T-cell (primary cell): ENCODE measurements around the gene SLC22A8. TPM values are rescaled to one million over a fixed set of nuclear protein-coding genes. Genes with fewer than 3 reads are reported as not detected.
"Not testable (repeated sequence)": the region's sequence is repeated elsewhere in the genome, so short reads cannot be mapped to it uniquely, and the experiment has no call there.

Source experiments
- ATAC-seq, 4 experiments: fragments of 200-7000 bp in 3 of 4; fragments of 150-1000 bp in 1 of 4; cut with Tn5 transposase; replicated peaks in 1 of 4; 1 replicate in 3 of 4; 2 replicates in 1 of 4; pipeline ENCODE4 v1.10.0; 2021; ENCODE audit warnings: moderate library complexity in 3 of 4, mild to moderate bottlenecking in 2 of 4, moderate number of reproducible peaks in 1 of 4
- CTCF ChIA-PET, 2 donors: fragments of 300-600 bp; sonication (Branson Sonifier 250); formaldehyde crosslinking; loops; one replicate each; lab custom pipeline; 2022; ENCODE audit warnings: antibody characterized with exemption in 2 of 2; lab: Charles Lee
- POLR2A ChIA-PET, 2 donors: fragments of 300-600 bp; sonication (Branson Sonifier 250); formaldehyde crosslinking; loops; one replicate each; lab custom pipeline; 2022; ENCODE audit warnings: antibody characterized with exemption in 2 of 2; lab: Charles Lee
- DNase-seq, 35 experiments: peaks; one replicate each; pipeline versions ENCODE4 v3.0.0 to v3.0.0-alpha.2; 2013 to 2023
- H3K27ac ChIP-seq: one replicate; pipeline ENCODE4 v1.5.1; 2013; ENCODE audit warnings: low read length
- H3K27me3 ChIP-seq, 2 experiments: replicated peaks in 1 of 2; 1 replicate in 1 of 2; 2 replicates in 1 of 2; pipeline versions ENCODE4 v1.6.1 to v1.7.0; 2013; ENCODE audit warnings: low read length in 1 of 2, mixed read lengths in 1 of 2; ENCODE audit not compliant: control insufficient read depth in 2 of 2, insufficient read depth in 2 of 2; ENCODE audit errors: extremely low read depth in 1 of 2
- H3K36me3 ChIP-seq, 2 donors: 1 replicate in 1 of 2; 2 replicates in 1 of 2; pipeline versions ENCODE4 v1.6.1 to v1.7.0; 2013; ENCODE audit warnings: low read length in 1 of 2; ENCODE audit not compliant: control insufficient read depth in 2 of 2, insufficient read depth in 1 of 2; ENCODE audit errors: extremely low read depth in 1 of 2
- H3K4me1 ChIP-seq, 2 experiments: 1 replicate in 1 of 2; 2 replicates in 1 of 2; pipeline versions ENCODE4 v1.6.1 to v1.7.0; 2013; ENCODE audit warnings: low read length in 2 of 2, mixed read lengths in 1 of 2; ENCODE audit not compliant: insufficient read depth in 2 of 2, control insufficient read depth in 1 of 2; ENCODE audit errors: extremely low read depth in 1 of 2
- H3K4me3 ChIP-seq, 2 donors: 1 replicate in 1 of 2; 2 replicates in 1 of 2; pipeline versions ENCODE4 v1.5.1 to v1.7.0; 2013; ENCODE audit warnings: mild to moderate bottlenecking in 2 of 2, low read length in 1 of 2, moderate library complexity in 1 of 2; ENCODE audit not compliant: control insufficient read depth in 1 of 2; ENCODE audit errors: extremely low read depth in 1 of 2
- H3K9me3 ChIP-seq: 2 replicates; pipeline ENCODE4 v1.7.0; 2013
- H3K27ac Mint-ChIP-seq, 2 donors: one replicate each; pipeline ENCODE4 v1.8.0; 2020 to 2021; ENCODE audit warnings: mild to moderate bottlenecking in 2 of 2, mixed read lengths in 2 of 2
- H3K27me3 Mint-ChIP-seq, 2 donors: one replicate each; pipeline ENCODE4 v1.8.0; 2021 to 2022; ENCODE audit warnings: mixed read lengths in 2 of 2
- H3K36me3 Mint-ChIP-seq: one replicate; pipeline ENCODE4 v1.8.0; 2021; ENCODE audit warnings: mixed read lengths
- H3K4me1 Mint-ChIP-seq, 3 donors: one replicate each; pipeline ENCODE4 v1.8.0; 2020 to 2022; ENCODE audit warnings: mixed read lengths in 3 of 3, mild to moderate bottlenecking in 1 of 3
- H3K4me3 Mint-ChIP-seq, 3 donors: one replicate each; pipeline ENCODE4 v1.8.0; 2020 to 2022; ENCODE audit warnings: mild to moderate bottlenecking in 3 of 3, mixed read lengths in 3 of 3, moderate library complexity in 3 of 3
- H3K9me3 Mint-ChIP-seq, 3 donors: one replicate each; pipeline ENCODE4 v1.8.0; 2020 to 2022; ENCODE audit warnings: mixed read lengths in 3 of 3
- WGBS: methylation state at CpG from one replicate; pipeline ENCODE4 v1.1.5; 2013; ENCODE audit warnings: missing lambda C conversion rate; ENCODE audit not compliant: insufficient coverage; 5-methylcytosine and 5-hydroxymethylcytosine counted together
- total RNA-seq, 35 experiments: library from RNA in 6 of 35; stranded (reverse) in 6 of 35; fragments of 120-200 nt in 1 of 35; gene quantifications; one replicate each; pipeline versions ENCODE4 v1.2.1 to v1.2.4 and lab custom pipeline; 2013 to 2026

Gene SLC22A8
- total RNA-seq, 5 donors from 2014 or later (not counting 1 experiment from before 2014, with no cell fraction given) = not detected

DNA sequence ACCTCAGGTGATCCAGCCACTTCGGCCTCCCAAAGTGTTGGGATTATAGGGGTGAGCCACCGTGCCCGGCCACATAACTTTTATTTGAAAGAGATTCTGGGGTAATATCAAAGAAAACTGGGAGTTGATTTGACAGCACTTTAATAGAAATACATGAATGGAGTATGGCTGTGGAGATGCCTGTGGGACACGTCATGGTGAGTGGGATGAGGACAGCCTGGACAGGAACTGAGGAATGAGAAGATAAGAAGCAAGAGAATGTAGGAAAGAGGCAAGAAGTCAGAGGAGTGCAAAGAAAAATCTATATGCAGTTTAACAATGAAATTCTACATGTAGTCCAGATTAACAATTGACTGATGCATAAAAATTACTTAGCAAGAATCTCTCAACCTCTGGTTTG lies 61.8 kb downstream of the SLC22A8 start:
- no peaks in the 10 kb centered on the region for H3K9me3 Mint-ChIP-seq
- H3K4me1 Mint-ChIP-seq = peaks cover 0 to 3% (median 2%) of the 10 kb centered on the region in 3 donors
- no peaks in the 10 kb centered on the region for H3K4me1 ChIP-seq
- H3K9me3 ChIP-seq = no peaks in the 10 kb centered on the region
- H3K4me3 ChIP-seq = no peak overlapping the region
- no peak overlapping the region for H3K27ac Mint-ChIP-seq
- WGBS = 64% methylated on average over 2 of the region's 4 CpGs
- H3K4me3 Mint-ChIP-seq = no peak overlapping the region
- no peak overlapping the region for H3K27ac ChIP-seq
- H3K27me3 Mint-ChIP-seq = peaks cover 25 to 43% of the 10 kb centered on the region in 2 donors
- H3K36me3 Mint-ChIP-seq = no peaks in the 10 kb centered on the region
- no peak for ATAC-seq
- H3K27me3 ChIP-seq = peaks cover 0 to 15% of the 10 kb centered on the region in 2 experiments
- DNase-seq = no peak
- ChIA-PET CTCF (no interaction called here), POLR2A (no interaction called here)
- no peaks in the 10 kb centered on the region for H3K36me3 ChIP-seq

DNA sequence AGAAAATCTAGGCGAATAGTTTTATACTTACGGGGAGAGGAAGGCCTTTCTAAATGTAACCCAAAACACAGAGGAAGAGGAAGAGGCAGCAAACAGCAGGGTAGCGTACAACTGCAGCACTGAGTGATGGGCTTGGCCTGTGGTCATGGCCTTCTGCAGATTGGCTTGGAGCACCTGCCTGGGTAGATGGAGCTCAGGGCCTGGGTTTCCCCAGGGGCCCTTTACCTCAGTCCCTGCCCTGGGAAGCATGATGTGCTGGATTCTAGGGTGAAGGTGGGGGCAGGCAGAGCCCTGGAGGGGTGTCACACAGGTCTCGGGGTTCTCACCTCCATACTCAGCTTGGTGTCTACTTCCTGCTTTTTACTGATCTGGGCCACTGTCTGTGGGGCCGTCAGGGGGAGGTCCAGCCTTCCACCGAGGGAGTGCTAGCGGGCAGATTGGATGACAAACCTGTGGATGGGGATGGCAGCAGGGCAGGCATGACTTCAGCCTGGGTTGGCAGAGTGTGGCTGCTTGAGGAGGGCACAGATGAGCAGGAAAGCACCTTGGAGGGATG lies 66.8 kb downstream of the SLC22A8 start:
- DNase-seq (no peak), ATAC-seq (no peak)
- POLR2A ChIA-PET = no interaction called here
- CTCF ChIA-PET = no interaction called here
- WGBS = 51% methylated on average over 4 of the region's 7 CpGs
- Histone ChIP-seq H3K9me3 (no peaks in the 10 kb centered on the region), H3K27ac (no peak overlapping the region), H3K4me1 (no peaks in the 10 kb centered on the region), H3K4me3 (no peak overlapping the region), H3K27me3 (peaks cover 0 to 30% of the 10 kb centered on the region in 2 experiments), H3K36me3 (no peaks in the 10 kb centered on the region)
- no peak overlapping the region for H3K27ac Mint-ChIP-seq
- H3K4me1 Mint-ChIP-seq = no peaks in the 10 kb centered on the region
- no peaks in the 10 kb centered on the region for H3K36me3 Mint-ChIP-seq
- no peaks in the 10 kb centered on the region for H3K9me3 Mint-ChIP-seq
- H3K27me3 Mint-ChIP-seq = peaks cover 21 to 41% of the 10 kb centered on the region in 2 donors
- H3K4me3 Mint-ChIP-seq = no peak overlapping the region

DNA sequence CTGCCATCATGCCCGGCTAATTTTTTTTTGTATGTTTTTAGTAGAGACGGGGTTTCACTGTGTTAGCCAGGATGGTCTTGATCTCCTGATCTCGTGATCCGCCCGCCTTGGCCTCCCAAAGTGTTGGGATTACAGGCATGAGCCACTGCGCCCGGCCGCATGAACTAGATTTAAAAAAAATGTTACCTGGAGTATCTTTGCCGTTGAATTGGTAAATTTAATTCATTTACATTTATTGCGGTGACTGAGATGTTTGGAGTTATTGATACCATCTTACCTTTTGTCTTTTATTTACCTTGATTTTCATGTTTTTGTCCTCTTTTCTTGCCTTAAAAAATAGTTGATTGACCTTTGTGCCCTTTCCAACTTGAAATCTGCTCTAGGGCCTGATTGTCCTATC lies 70.1 kb downstream of the SLC22A8 start:
- H3K36me3 Mint-ChIP-seq, H3K4me3 ChIP-seq, H3K4me3 Mint-ChIP-seq, H3K9me3 ChIP-seq, H3K9me3 Mint-ChIP-seq, H3K4me1 ChIP-seq, H3K27ac Mint-ChIP-seq, H3K36me3 ChIP-seq, H3K4me1 Mint-ChIP-seq, ATAC-seq, H3K27ac ChIP-seq, POLR2A ChIA-PET, DNase-seq: not testable (repeated sequence)
- peaks cover 0 to 29% of the 10 kb centered on the region in 2 experiments for H3K27me3 ChIP-seq
- peaks cover 16 to 27% of the 10 kb centered on the region in 2 donors for H3K27me3 Mint-ChIP-seq
- CTCF ChIA-PET = interaction anchor here in 1 of 2 donors (0.7 kb wide), 1 partner anchor 1223 kb away, joined by 3 read pairs; no protein-coding TSS in a partner anchor
- WGBS = 100% methylated on average over 1 of the region's 10 CpGs

Other genes starting within 250 kb of the SLC22A8 start
- 10 to 100 TPM; 15.1 to 29.5 (median 29.0) TPM for gene TAF6L, start 244.4 kb downstream of the SLC22A8 start, total RNA-seq
- 10 to 100 TPM; 27.7 to 53.3 (median 46.5) TPM for gene TMEM179B, start 228.4 kb downstream of the SLC22A8 start, total RNA-seq
- gene TMEM223, start 223.8 kb downstream of the SLC22A8 start, total RNA-seq = 10 to 100 TPM; 11.2 to 27.6 (median 23.0) TPM
- gene NXF1, start 210.4 kb downstream of the SLC22A8 start, total RNA-seq = 100 to 1,000 TPM; 160 to 321 (median 169) TPM
- gene STX5, start 183.8 kb downstream of the SLC22A8 start, total RNA-seq = 100 to 1,000 TPM in 2 of 5 donors, 10 to 100 TPM in 3; 49.3 to 132 (median 58.0) TPM
- gene TEX54, start 183.0 kb downstream of the SLC22A8 start, total RNA-seq = not detected
- gene WDR74, start 176.3 kb downstream of the SLC22A8 start, total RNA-seq = 100 to 1,000 TPM in 4 of 5 donors, 10 to 100 TPM in 1; 91.3 to 239 (median 103) TPM
- gene SLC3A2, start 134.9 kb downstream of the SLC22A8 start, total RNA-seq = 100 to 1,000 TPM; 178 to 248 (median 237) TPM
- gene CHRM1, start 94.5 kb downstream of the SLC22A8 start, total RNA-seq = not detected
- gene SLC22A6, start 30.9 kb downstream of the SLC22A8 start, total RNA-seq = not detected
- gene SLC22A24, start 128.4 kb upstream of the SLC22A8 start, total RNA-seq = not detected
- not detected for gene SLC22A25, start 227.8 kb upstream of the SLC22A8 start, total RNA-seq